ENCODE results near the gene TMEM184A. TPM values are rescaled to one million over a fixed set of nuclear protein-coding genes. Genes with fewer than 3 reads are reported as not detected.

The TMEM184A gene
- 1 to 10 TPM in 1 of 4 donors, under 1 TPM in 1, not detected in 2; 0.66 to 2.5 TPM for total RNA-seq

DNA sequence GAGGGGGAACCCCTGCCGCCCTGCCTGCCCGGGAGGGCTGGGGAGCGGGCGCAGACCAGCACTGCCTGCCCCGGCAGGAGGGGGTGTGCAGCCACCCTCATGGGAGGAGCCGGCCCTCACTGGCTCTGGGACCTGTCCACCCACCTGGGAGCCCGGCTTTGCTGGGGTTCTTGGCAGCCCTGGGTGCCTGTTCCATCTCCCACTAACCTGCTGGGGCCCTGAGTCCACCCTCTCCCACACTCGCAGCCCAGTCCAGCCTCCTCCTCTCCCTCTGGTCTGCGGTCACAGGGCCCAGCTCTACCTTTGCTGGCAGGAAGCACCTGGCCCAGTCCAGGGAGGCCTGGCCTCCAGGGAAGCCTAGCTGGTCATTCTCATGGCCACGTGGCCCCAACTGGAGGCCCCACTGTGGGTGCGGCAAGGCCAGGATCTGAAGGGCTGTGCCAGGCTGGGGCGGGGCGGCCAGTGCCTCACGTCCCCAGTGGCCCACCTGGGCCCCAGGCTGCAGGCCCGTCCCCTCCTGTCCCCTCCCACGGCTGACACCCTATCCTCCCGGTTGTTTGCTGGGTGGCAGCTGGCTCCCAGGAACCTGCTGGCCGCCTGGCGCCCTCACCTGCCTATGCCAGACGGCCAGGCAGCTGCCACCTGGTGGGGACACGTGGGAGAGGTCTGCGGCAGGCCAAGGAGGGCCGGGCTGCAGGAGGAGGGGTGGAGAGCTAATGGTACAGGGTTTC lies at the start of gene TMEM184A:
TMEM184A (minus strand) TSS at position 393 of the 731 bp plus-strand sequence. CDS start 721 bp downstream, outside the sequence.
- TF ChIP-seq, protein P1, sequence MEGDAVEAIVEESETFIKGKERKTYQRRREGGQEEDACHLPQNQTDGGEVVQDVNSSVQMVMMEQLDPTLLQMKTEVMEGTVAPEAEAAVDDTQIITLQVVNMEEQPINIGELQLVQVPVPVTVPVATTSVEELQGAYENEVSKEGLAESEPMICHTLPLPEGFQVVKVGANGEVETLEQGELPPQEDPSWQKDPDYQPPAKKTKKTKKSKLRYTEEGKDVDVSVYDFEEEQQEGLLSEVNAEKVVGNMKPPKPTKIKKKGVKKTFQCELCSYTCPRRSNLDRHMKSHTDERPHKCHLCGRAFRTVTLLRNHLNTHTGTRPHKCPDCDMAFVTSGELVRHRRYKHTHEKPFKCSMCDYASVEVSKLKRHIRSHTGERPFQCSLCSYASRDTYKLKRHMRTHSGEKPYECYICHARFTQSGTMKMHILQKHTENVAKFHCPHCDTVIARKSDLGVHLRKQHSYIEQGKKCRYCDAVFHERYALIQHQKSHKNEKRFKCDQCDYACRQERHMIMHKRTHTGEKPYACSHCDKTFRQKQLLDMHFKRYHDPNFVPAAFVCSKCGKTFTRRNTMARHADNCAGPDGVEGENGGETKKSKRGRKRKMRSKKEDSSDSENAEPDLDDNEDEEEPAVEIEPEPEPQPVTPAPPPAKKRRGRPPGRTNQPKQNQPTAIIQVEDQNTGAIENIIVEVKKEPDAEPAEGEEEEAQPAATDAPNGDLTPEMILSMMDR (IDR thresholded peaks at IDR 0.05): peak in 3 of 5 experiments; percentile 11 to 20 (median 18)
- TF ChIP-seq EP300 (IDR thresholded peaks at IDR 0.05): no peak
- no peak for TF ChIP-seq POLR2A (IDR thresholded peaks at IDR 0.05)
- 49 to 64% methylated on average over 8 to 12 of the region's 23 CpGs for WGBS, 2 donors

DNA sequence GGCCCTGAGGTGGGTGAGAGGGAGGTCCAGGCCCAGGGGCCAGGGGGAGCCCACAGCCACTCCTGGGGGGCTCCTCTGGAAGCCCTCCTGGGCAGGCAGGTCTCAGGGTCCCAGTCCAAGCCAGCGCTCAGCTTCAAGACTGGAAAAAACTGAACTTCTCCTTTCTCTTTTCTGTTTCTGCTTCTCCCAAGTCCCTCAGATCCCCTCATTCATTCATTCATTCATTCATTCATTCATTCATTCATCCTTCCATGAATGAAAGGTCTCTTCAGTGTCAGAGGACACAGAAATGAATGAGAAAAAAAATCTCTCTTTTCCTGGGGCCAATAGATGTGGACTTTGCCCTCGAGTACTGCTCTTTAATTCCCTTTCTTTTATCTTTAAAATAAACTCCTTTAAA lies 48.4 kb upstream of the TMEM184A start:
- TF ChIP-seq, protein P1 (IDR thresholded peaks at IDR 0.05): no peak
- TF ChIP-seq EP300 (IDR thresholded peaks at IDR 0.05) (no peak), POLR2A (IDR thresholded peaks at IDR 0.05) (no peak)
- Histone ChIP-seq H3K27me3 (peaks cover 0 to 60% of the 10 kb centered on the region in 2 donors), H3K4me3 (no peak overlapping the region), H3K4me1 (no peaks in the 10 kb centered on the region), H3K36me3 (peaks cover 0 to 11% (median 0%) of the 10 kb centered on the region in 3 donors), H3K9me3 (no peaks in the 10 kb centered on the region), H3K27ac (no peak overlapping the region)
- no peak for DNase-seq (ENCODE audit: low spot score in 2 of 2)
- WGBS, 2 donors: 61 to 64% methylated on average over 2 of the region's 2 CpGs

More for the DNA sequence above, at the start of gene TMEM184A:
- Histone ChIP-seq H3K27ac (peak within 1 kb of the TSS in 1 of 4 donors; percentile 71), H3K4me1 (peaks cover 0 to 18% (median 0%) of the 10 kb centered on the region in 4 donors), H3K36me3 (no peaks in the 10 kb centered on the region), H3K27me3 (peaks cover 0 to 24% of the 10 kb centered on the region in 2 donors), H3K4me3 (no peak within 1 kb of the TSS), H3K9me3 (no peaks in the 10 kb centered on the region)
- DNase-seq (ENCODE audit: low spot score in 2 of 2): no peak

DNA sequence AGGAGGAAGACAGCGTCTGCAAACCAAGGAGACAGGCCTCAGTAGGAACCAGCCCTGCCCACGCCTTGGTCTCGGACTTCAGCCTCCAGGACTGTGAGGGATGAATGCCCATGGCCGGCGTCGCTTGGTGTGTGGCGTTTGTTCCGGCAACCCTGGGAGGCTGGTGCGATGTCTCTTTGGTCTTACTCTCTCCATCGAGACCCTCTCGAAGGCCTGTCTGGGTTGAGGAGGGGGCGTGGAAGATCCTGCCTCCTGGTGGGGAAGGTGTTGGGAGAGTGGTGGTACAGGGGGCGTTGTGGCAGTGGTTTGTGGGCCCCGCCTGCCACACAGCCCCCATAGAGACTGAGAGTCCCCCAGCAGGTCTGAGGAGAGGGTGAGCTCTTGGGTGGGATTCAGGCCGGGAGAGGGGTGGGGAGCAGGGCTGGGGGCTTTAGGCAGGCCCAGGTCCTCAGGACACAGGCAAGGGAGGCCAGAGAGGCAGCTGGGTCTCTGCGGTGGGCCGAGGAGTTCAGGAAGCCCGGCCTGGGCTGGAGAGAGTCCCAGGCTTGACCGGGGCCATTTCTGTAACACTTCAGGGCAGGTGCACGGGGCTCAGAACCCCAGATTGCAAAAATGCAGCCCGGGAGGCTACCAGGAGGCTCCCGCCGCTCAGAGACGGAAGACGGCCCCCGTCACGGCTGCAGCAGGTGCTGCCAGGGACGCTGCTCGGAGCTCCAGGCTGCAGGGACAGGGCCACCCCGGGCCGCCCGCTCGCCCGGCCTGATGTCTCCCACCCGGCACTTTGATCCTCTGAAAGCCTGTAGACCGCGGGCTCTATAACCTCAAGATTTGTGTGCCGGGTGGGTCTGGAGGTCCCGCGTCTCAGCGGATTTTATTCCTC lies 47.6 kb upstream of the TMEM184A start:
- no peak for DNase-seq (ENCODE audit: low spot score in 2 of 2)

DNA sequence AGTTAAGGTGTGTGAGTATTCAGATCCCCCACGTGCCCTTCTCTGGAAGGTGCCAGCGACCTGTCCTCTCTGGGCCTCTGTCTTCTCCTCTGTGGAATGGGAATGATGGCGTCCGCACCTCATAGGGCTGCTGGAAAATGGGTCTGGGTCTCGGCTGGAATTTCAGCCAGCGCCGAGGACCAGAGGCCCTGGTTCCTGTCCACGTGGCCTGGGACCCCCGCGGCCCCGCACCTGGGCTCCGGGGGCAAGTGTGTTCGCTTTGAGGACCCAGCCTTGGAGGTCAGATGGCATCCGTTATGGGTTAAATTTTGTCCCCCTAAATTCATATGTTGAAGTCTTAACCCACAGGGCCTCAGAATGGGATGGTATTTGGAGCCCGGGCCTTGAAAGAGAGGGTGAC lies 46.4 kb upstream of the TMEM184A start:
- H3K27ac ChIP-seq: no peak overlapping the region
- H3K9me3 ChIP-seq: no peaks in the 10 kb centered on the region
- peaks cover 0 to 40% of the 10 kb centered on the region in 2 donors for H3K27me3 ChIP-seq
- H3K36me3 ChIP-seq: peaks cover 0 to 25% (median 0%) of the 10 kb centered on the region in 3 donors
- no peak for TF ChIP-seq EP300 (IDR thresholded peaks at IDR 0.05)
- no peak for TF ChIP-seq POLR2A (IDR thresholded peaks at IDR 0.05)
- TF ChIP-seq, protein P1 (IDR thresholded peaks at IDR 0.05): no peak
- 90% methylated on average over 14 to 15 of the region's 15 CpGs for WGBS, 2 donors
- H3K4me3 ChIP-seq: no peak overlapping the region
- H3K4me1 ChIP-seq: no peaks in the 10 kb centered on the region
- DNase-seq (ENCODE audit: low spot score in 2 of 2): no peak

More for the DNA sequence above, 47.6 kb upstream of the TMEM184A start:
- peaks cover 0 to 52% of the 10 kb centered on the region in 2 donors for H3K27me3 ChIP-seq
- peaks cover 0 to 15% (median 0%) of the 10 kb centered on the region in 3 donors for H3K36me3 ChIP-seq
- no peak for TF ChIP-seq POLR2A (IDR thresholded peaks at IDR 0.05)
- no peak for TF ChIP-seq EP300 (IDR thresholded peaks at IDR 0.05)
- TF ChIP-seq, protein P1 (IDR thresholded peaks at IDR 0.05): no peak
- H3K4me3 ChIP-seq: no peak overlapping the region
- H3K9me3 ChIP-seq: no peaks in the 10 kb centered on the region
- no peaks in the 10 kb centered on the region for H3K4me1 ChIP-seq
- WGBS, 2 donors: 75 to 77% methylated on average over 31 to 32 of the region's 41 CpGs
- no peak overlapping the region for H3K27ac ChIP-seq
